Urothelium cell line (cell line): ENCODE results near the gene LRRC75A.

Experiments used
- DNase-seq: peaks from one replicate; pipeline ENCODE4 v3.0.0; 2011; ENCODE audit warnings: low spot score, mixed read lengths
- FAIRE-seq: peaks from 2 replicates; lab custom pipeline; 2011; peaks lifted over from hg19 to GRCh38; lab: Jason Lieb, UNC

The LRRC75A gene

GRCh38 chr17:16474012-16474725 lies 17.8 kb downstream of the LRRC75A start:
- FAIRE-seq (no peak), DNase-seq (no peak)

- no peak for FAIRE-seq
- DNase-seq: no peak
Observed at GRCh38 chr17:16473044-16474011, 18.7 kb downstream of the LRRC75A start.

- FAIRE-seq: no peak
- no peak for DNase-seq
Observed at GRCh38 chr17:16472539-16472938, 19.5 kb downstream of the LRRC75A start.

- no peak for DNase-seq
- FAIRE-seq: no peak
Observed at GRCh38 chr17:16471295-16471694, 20.7 kb downstream of the LRRC75A start.

GRCh38 chr17:16470265-16470664 lies 21.7 kb downstream of the LRRC75A start:
- DNase-seq: no peak
- no peak for FAIRE-seq

- DNase-seq (no peak), FAIRE-seq (no peak)
Observed at GRCh38 chr17:16468428-16468992, 23.5 kb downstream of the LRRC75A start.

- DNase-seq: no peak
- FAIRE-seq: no peak
Observed at GRCh38 chr17:16467886-16468285, 24.1 kb downstream of the LRRC75A start.

GRCh38 chr17:16467044-16467443 lies 24.9 kb downstream of the LRRC75A start:
- FAIRE-seq: no peak
- no peak for DNase-seq

- FAIRE-seq: no peak
Observed at GRCh38 chr17:16466407-16466806, 25.6 kb downstream of the LRRC75A start.

DNA sequence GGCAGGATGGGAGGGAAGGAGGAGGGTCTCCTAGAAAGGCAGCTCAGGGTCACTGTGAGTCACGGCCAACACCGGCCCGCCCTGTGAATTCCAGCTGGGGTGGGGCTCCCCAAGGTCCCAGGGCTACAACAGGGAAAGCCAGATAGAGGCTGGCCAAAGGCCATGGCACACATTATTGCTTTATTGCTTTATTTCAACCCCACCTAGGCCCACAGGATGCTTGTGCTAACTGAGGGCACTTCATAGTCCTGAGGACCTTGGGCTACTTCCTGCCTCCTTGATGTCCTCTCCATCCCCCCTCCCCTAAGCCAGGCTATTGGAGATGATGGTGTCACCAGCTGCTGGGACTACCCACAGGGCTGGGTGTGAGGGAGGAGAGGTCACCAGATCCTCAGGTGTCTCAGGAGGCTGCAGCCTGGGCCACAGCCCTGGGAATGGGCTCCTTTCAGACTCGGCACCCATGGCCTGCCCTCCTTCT lies 26.1 kb downstream of the LRRC75A start:
- FAIRE-seq: no peak
- DNase-seq: no peak

More at GRCh38 chr17:16466407-16466806, 25.6 kb downstream of the LRRC75A start:
- no peak for DNase-seq

DNA sequence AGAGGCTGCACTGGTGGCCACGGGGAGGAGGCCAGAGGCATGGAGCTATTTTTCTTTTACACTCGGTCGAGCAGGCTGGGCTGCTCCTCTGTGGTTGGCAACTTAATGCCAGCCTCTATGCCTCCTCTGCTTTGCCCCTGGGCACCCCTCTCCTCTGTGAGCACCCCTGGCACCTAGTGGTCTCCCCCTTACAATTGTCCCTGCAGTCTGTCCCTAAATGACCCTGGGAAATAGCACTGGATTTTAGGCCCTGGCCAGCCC lies 27.0 kb downstream of the LRRC75A start:
- DNase-seq (no peak), FAIRE-seq (no peak)

DNA sequence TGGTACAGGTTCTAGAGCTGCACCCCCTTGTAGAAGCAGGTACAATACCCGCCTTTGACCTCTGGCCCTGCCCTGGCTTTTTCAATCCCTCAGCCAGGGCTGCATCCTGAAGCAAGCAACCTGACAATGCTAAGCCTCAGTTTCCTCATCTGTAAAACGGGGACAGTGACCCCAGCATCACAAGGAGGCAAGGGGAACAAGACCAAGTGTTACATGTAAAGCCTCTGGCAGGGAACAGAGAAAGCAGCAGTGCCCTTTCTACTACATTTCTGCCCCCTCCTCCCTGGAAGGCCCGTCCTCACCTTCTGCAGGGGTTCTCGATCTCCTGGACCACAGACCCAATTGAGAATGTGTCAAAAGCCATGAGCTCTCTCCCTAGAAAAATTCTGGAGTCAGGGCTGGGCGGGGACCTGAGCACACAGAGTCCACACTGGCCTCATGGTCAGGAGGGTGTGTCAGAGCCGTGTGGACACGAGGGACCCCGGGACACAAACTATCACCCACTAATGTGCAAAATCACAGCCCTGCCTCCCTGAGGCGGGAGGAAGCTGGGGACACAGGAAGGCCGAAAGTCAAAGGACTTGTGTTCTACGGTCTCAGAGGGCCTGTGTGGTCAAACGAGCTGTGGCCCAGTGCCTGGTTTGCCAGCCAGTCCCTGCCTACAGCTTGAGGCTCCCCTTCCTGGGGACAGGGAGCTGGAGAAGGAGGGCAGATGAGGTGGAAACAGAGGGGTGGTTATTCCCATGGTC lies 27.5 kb downstream of the LRRC75A start:
- FAIRE-seq (no peak), DNase-seq (no peak)

GRCh38 chr17:16463358-16464302 lies 28.4 kb downstream of the LRRC75A start:
- FAIRE-seq: no peak
- no peak for DNase-seq

GRCh38 chr17:16462070-16462864 lies 29.7 kb downstream of the LRRC75A start:
- DNase-seq: no peak
- FAIRE-seq: no peak

DNA sequence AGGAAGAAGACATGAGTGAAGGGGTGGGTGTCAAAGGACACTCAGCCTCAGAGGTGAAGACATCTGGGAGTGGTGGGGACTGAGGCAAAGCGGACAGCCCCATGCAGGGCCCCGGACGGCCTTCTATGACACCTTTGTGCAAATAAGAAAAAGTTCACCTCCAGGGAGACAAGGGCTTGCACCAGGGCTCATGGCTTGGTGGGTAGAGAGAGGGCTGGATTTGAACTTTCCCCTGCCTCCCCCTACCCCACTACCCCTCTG lies 30.5 kb downstream of the LRRC75A start:
- DNase-seq (no peak), FAIRE-seq (no peak)

GRCh38 chr17:16460796-16461605 lies 31.0 kb downstream of the LRRC75A start:
- DNase-seq (no peak), FAIRE-seq (no peak)

GRCh38 chr17:16459855-16460550 lies 32.0 kb downstream of the LRRC75A start:
- DNase-seq: no peak
- FAIRE-seq: no peak

DNA sequence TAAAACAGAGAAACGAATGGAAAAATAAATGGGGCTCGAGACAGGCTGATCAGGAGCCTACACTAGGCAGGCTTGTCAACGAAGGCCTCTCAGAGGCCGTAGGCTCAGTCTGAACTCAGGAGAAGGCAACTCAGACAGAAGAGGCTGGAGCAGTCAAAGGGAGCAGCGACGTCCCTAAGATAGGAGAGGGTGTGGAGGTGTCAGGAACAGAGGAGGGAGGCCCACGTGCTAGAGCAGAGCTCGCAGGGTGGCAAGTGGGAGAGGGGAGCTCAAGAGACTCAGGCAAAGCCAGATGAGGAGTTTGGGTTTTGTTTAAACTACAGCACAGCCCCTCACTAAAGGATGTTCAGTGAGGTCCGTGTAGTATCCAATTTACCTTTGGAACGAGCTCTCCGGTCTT lies 32.7 kb downstream of the LRRC75A start:
- FAIRE-seq: no peak
- no peak for DNase-seq
